ENCODE data around the gene USP4.
A peak's percentile ranks its signal among the peaks of the same experiment; 100 is the strongest.
"Not testable (repeated sequence)": the region's sequence is repeated elsewhere in the genome, so short reads cannot be mapped to it uniquely, and the experiment has no call there.

Gene USP4

GRCh38 chr3:49352890-49353421, 13.1 kb upstream of the USP4 start:
- no peak for TF ChIP-seq CTCF (conservative IDR thresholded peaks at IDR 0.05; ENCODE audit: low read depth, low read length)
- no peak overlapping the region for H3K4me3 ChIP-seq (IDR thresholded peaks at IDR 0.05; ENCODE audit: insufficient read depth, low read depth, low read length)
- peak overlapping the region; percentile 92 for H3K27ac ChIP-seq
- H3K9ac ChIP-seq: no peak overlapping the region
- H3K4me2 ChIP-seq: peak overlapping the region; percentile 95; the same call in 1 of the 2 replicates
- H4K20me1 ChIP-seq (ENCODE audit: insufficient read depth): no peaks in the 10 kb centered on the region
- no peaks in the 10 kb centered on the region for H3K79me2 ChIP-seq (ENCODE audit: insufficient read depth, low read depth)
- H3K27me3 ChIP-seq (ENCODE audit: insufficient read depth, low read depth): no peaks in the 10 kb centered on the region
- H3K4me1 ChIP-seq (ENCODE audit: low read depth, poor library complexity, severe bottlenecking): peaks cover 36% of the 10 kb centered on the region
- no peaks in the 10 kb centered on the region for H3K36me3 ChIP-seq (ENCODE audit: insufficient read depth)
- H2AFZ ChIP-seq (ENCODE audit: low read depth): no peak overlapping the region

- peak overlapping the region; percentile 57; the same call in 1 of the 2 replicates for H2AFZ ChIP-seq (ENCODE audit: low read depth)
- no peaks in the 10 kb centered on the region for H4K20me1 ChIP-seq (ENCODE audit: insufficient read depth)
- no peak for TF ChIP-seq CTCF (conservative IDR thresholded peaks at IDR 0.05; ENCODE audit: low read depth, low read length)
- H3K27me3 ChIP-seq (ENCODE audit: insufficient read depth, low read depth): no peaks in the 10 kb centered on the region
- peak overlapping the region; percentile 39; the same call in 1 of the 2 replicates for H3K9ac ChIP-seq
- H3K27ac ChIP-seq: peak overlapping the region; percentile 92
- no peaks in the 10 kb centered on the region for H3K36me3 ChIP-seq (ENCODE audit: insufficient read depth)
- peak overlapping the region; percentile 95 for H3K4me2 ChIP-seq
- H3K4me3 ChIP-seq (IDR thresholded peaks at IDR 0.05; ENCODE audit: insufficient read depth, low read depth, low read length): no peak overlapping the region
- peaks cover 36% of the 10 kb centered on the region for H3K4me1 ChIP-seq (ENCODE audit: low read depth, poor library complexity, severe bottlenecking)
- H3K79me2 ChIP-seq (ENCODE audit: insufficient read depth, low read depth): no peaks in the 10 kb centered on the region
These were observed 12.4 kb upstream of the USP4 start for GRCh38 chr3:49352281-49352680.

- peak overlapping the region; percentile 39; the same call in 1 of the 2 replicates for H3K9ac ChIP-seq
- peaks cover 36% of the 10 kb centered on the region for H3K4me1 ChIP-seq (ENCODE audit: low read depth, poor library complexity, severe bottlenecking)
- H2AFZ ChIP-seq (ENCODE audit: low read depth): peak overlapping the region; percentile 57; the same call in 1 of the 2 replicates
- H4K20me1 ChIP-seq (ENCODE audit: insufficient read depth): no peaks in the 10 kb centered on the region
- no peaks in the 10 kb centered on the region for H3K79me2 ChIP-seq (ENCODE audit: insufficient read depth, low read depth)
- no peaks in the 10 kb centered on the region for H3K36me3 ChIP-seq (ENCODE audit: insufficient read depth)
- H3K27me3 ChIP-seq (ENCODE audit: insufficient read depth, low read depth): no peaks in the 10 kb centered on the region
- TF ChIP-seq CTCF (conservative IDR thresholded peaks at IDR 0.05; ENCODE audit: low read depth, low read length): no peak
- H3K4me2 ChIP-seq: peak overlapping the region; percentile 95
- H3K4me3 ChIP-seq (IDR thresholded peaks at IDR 0.05; ENCODE audit: insufficient read depth, low read depth, low read length): no peak overlapping the region
- peak overlapping the region; percentile 92 for H3K27ac ChIP-seq
These were observed 11.7 kb upstream of the USP4 start for GRCh38 chr3:49351521-49352011.

GRCh38 chr3:49349348-49350114, 9.7 kb upstream of the USP4 start:
- no peaks in the 10 kb centered on the region for H3K27me3 ChIP-seq (ENCODE audit: insufficient read depth, low read depth)
- no peaks in the 10 kb centered on the region for H4K20me1 ChIP-seq (ENCODE audit: insufficient read depth)
- H3K9ac ChIP-seq: no peak overlapping the region
- no peak overlapping the region for H2AFZ ChIP-seq (ENCODE audit: low read depth)
- no peak overlapping the region for H3K4me2 ChIP-seq
- H3K4me3 ChIP-seq (IDR thresholded peaks at IDR 0.05; ENCODE audit: insufficient read depth, low read depth, low read length): no peak overlapping the region
- H3K36me3 ChIP-seq (ENCODE audit: insufficient read depth): no peaks in the 10 kb centered on the region
- no peak overlapping the region for H3K27ac ChIP-seq
- TF ChIP-seq CTCF (conservative IDR thresholded peaks at IDR 0.05; ENCODE audit: low read depth, low read length): no peak
- peaks cover 36% of the 10 kb centered on the region for H3K4me1 ChIP-seq (ENCODE audit: low read depth, poor library complexity, severe bottlenecking)
- H3K79me2 ChIP-seq (ENCODE audit: insufficient read depth, low read depth): no peaks in the 10 kb centered on the region

GRCh38 chr3:49348361-49348760, 8.5 kb upstream of the USP4 start:
- not testable (repeated sequence) for H3K27me3 ChIP-seq (ENCODE audit: insufficient read depth, low read depth); H2AFZ ChIP-seq (ENCODE audit: low read depth); H4K20me1 ChIP-seq (ENCODE audit: insufficient read depth); H3K27ac ChIP-seq; H3K4me3 ChIP-seq (IDR thresholded peaks at IDR 0.05; ENCODE audit: insufficient read depth, low read depth, low read length); H3K9ac ChIP-seq; H3K79me2 ChIP-seq (ENCODE audit: insufficient read depth, low read depth); H3K4me2 ChIP-seq; H3K36me3 ChIP-seq (ENCODE audit: insufficient read depth)
- peaks cover 36% of the 10 kb centered on the region for H3K4me1 ChIP-seq (ENCODE audit: low read depth, poor library complexity, severe bottlenecking)

All from KMS-11 (cell line).